Caco-2 (cell line): ENCODE data around the gene CLDN20. TPM values are rescaled to one million over a fixed set of nuclear protein-coding genes. Genes with fewer than 3 reads are reported as not detected.

Source experiments
- BruUV-seq: library from RNA; stranded (reverse); fragments of 400-500 nt; replicated peaks from 2 replicates; lab custom pipeline; 2021; lab: Mats Ljungman, UMichigan
- CTCF ChIA-PET: fragments of 300-600 bp; sonication (Branson Sonifier 250); formaldehyde crosslinking; loops from one replicate; lab custom pipeline; 2022; ENCODE audit warnings: antibody characterized with exemption; lab: Charles Lee
- POLR2A ChIA-PET: fragments of 300-600 bp; sonication (Branson Sonifier 250); formaldehyde crosslinking; loops from one replicate; lab custom pipeline; 2022; ENCODE audit warnings: antibody characterized with exemption; lab: Charles Lee
- DNase-seq, 2 experiments: peaks; one replicate each; pipeline versions ENCODE4 v3.0.0 to v3.0.0-alpha.2; 2020 to 2022
- H3K27me3 ChIP-seq: replicated peaks from 2 replicates; pipeline ENCODE4 v1.6.0; 2011; ENCODE audit warnings: low read length; ENCODE audit not compliant: control insufficient read depth, insufficient read depth
- H3K36me3 ChIP-seq: 2 replicates; pipeline ENCODE4 v1.5.1; 2011; ENCODE audit warnings: low read length; ENCODE audit not compliant: control insufficient read depth, insufficient read depth
- H3K4me1 ChIP-seq: fragments of 250-450 bp; sonication (Bioruptor Pico); 2 replicates; pipeline ENCODE4 v1.5.1; 2020; ENCODE audit warnings: mild to moderate bottlenecking
- H3K4me3 ChIP-seq: 2 replicates; pipeline ENCODE4 v1.5.1; 2011; ENCODE audit warnings: low read depth, mild to moderate bottlenecking, control low read depth, low read length
- H3K9me3 ChIP-seq: fragments of 250-450 bp; sonication (Bioruptor Pico); 2 replicates; pipeline ENCODE4 v1.5.1; 2020; ENCODE audit warnings: mild to moderate bottlenecking, moderate library complexity
- H3K27ac Mint-ChIP-seq: one replicate; pipeline ENCODE4 v1.8.0; 2022; ENCODE audit warnings: mixed read lengths; ENCODE audit not compliant: unreplicated experiment
- H3K27me3 Mint-ChIP-seq: one replicate; pipeline ENCODE4 v1.8.0; 2022; ENCODE audit warnings: mixed read lengths; ENCODE audit not compliant: insufficient read depth, unreplicated experiment
- H3K36me3 Mint-ChIP-seq: one replicate; pipeline ENCODE4 v1.8.0; 2022; ENCODE audit warnings: mild to moderate bottlenecking, mixed read lengths; ENCODE audit not compliant: insufficient read depth, unreplicated experiment
- H3K4me1 Mint-ChIP-seq: one replicate; pipeline ENCODE4 v1.8.0; 2022; ENCODE audit warnings: low read depth, mixed read lengths; ENCODE audit not compliant: unreplicated experiment
- H3K4me3 Mint-ChIP-seq: one replicate; pipeline ENCODE4 v1.8.0; 2022; ENCODE audit warnings: mild to moderate bottlenecking, moderate library complexity, mixed read lengths; ENCODE audit not compliant: unreplicated experiment
- H3K9me3 Mint-ChIP-seq: one replicate; pipeline ENCODE4 v1.8.0; 2022; ENCODE audit warnings: mixed read lengths; ENCODE audit not compliant: unreplicated experiment
- intact Hi-C: fragments of 100-400 bp; cut with micrococcal nuclease; formaldehyde crosslinking; loops from one replicate; pipeline ENCODE4 v1.10.0; 2022; ENCODE audit not compliant: unreplicated experiment
- total RNA-seq: library from RNA; stranded (reverse); gene quantifications from 2 replicates; pipeline ENCODE4 v1.2.3, GENCODE V29; 2022
- TF ChIP-seq, protein P1 (sequence below), 2 experiments: fragments of 200-600 bp in 1 of 2; IDR thresholded peaks; 1 replicate in 1 of 2; 2 replicates in 1 of 2; pipeline versions ENCODE4 v1.5.1 to v1.8.0; 2011 to 2022; ENCODE audit warnings: antibody characterized with exemption in 1 of 2, control low read depth in 1 of 2, inconsistent platforms in 1 of 2, low read depth in 1 of 2, low read length in 1 of 2, mild to moderate bottlenecking in 1 of 2, moderate library complexity in 1 of 2; ENCODE audit not compliant: insufficient read depth in 1 of 2, severe bottlenecking in 1 of 2, unreplicated experiment in 1 of 2

Gene CLDN20
- total RNA-seq, 1 experiment from 2014 or later, result not detected

GRCh38 chr6:155232848-155233247 is 31.0 kb upstream of the CLDN20 start:
- intact Hi-C loops, result no loop called here
- TF ChIP-seq, protein P1, sequence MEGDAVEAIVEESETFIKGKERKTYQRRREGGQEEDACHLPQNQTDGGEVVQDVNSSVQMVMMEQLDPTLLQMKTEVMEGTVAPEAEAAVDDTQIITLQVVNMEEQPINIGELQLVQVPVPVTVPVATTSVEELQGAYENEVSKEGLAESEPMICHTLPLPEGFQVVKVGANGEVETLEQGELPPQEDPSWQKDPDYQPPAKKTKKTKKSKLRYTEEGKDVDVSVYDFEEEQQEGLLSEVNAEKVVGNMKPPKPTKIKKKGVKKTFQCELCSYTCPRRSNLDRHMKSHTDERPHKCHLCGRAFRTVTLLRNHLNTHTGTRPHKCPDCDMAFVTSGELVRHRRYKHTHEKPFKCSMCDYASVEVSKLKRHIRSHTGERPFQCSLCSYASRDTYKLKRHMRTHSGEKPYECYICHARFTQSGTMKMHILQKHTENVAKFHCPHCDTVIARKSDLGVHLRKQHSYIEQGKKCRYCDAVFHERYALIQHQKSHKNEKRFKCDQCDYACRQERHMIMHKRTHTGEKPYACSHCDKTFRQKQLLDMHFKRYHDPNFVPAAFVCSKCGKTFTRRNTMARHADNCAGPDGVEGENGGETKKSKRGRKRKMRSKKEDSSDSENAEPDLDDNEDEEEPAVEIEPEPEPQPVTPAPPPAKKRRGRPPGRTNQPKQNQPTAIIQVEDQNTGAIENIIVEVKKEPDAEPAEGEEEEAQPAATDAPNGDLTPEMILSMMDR (IDR thresholded peaks at IDR 0.05; ENCODE audit: insufficient read depth in 1 of 2, low read depth in 1 of 2, low read length in 1 of 2, severe bottlenecking in 1 of 2, unreplicated experiment in 1 of 2), result no peak
- Mint-ChIP-seq H3K9me3 (peaks cover 18% of the 10 kb centered on the region), H3K27me3 (no peaks in the 10 kb centered on the region), H3K4me1 (no peaks in the 10 kb centered on the region), H3K27ac (no peak overlapping the region), H3K36me3 (no peaks in the 10 kb centered on the region), H3K4me3 (no peak overlapping the region)
- Histone ChIP-seq H3K27me3 (no peaks in the 10 kb centered on the region), H3K36me3 (no peaks in the 10 kb centered on the region), H3K4me3 (no peak overlapping the region), H3K4me1 (no peaks in the 10 kb centered on the region), H3K9me3 (peaks cover 10% of the 10 kb centered on the region; the same call in 1 of the 2 replicates)
- DNase-seq, result no peak
- ChIA-PET CTCF (no interaction called here), POLR2A (no interaction called here)
- no TSS peak for BruUV-seq

DNA sequence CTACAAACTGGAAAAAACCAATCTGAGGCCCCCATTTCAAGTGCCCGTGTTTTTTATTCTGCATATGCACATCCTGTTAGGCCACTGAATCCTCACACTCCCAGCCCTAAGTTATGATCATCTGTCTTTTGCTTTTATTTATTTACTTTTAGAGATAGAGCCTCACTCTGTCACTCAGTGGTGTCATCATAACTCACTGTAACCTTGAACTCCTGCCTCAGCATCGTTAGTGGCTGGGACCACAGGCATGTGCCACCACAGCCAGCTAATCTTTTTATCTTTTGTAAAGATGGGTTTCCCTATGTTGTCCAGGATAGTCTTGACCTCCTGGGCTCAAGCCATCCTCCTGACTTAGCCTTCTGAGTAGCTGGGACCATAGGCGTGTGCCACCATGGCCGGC is 29.6 kb upstream of the CLDN20 start:
- Histone ChIP-seq H3K27me3 (no peaks in the 10 kb centered on the region), H3K4me1 (no peaks in the 10 kb centered on the region), H3K36me3 (no peaks in the 10 kb centered on the region), H3K4me3 (no peak overlapping the region), H3K9me3 (peaks cover 10% of the 10 kb centered on the region; the same call in 1 of the 2 replicates)
- intact Hi-C loops, result no loop called here
- no peak overlapping the region for H3K4me3 Mint-ChIP-seq
- POLR2A ChIA-PET, result no interaction called here
- CTCF ChIA-PET, result no interaction called here
- H3K36me3 Mint-ChIP-seq, result no peaks in the 10 kb centered on the region
- no peaks in the 10 kb centered on the region for H3K27me3 Mint-ChIP-seq
- no peak for DNase-seq
- no TSS peak for BruUV-seq
- TF ChIP-seq, protein P1 (IDR thresholded peaks at IDR 0.05; ENCODE audit: insufficient read depth in 1 of 2, low read depth in 1 of 2, low read length in 1 of 2, severe bottlenecking in 1 of 2, unreplicated experiment in 1 of 2), result no peak
- peaks cover 29% of the 10 kb centered on the region for H3K9me3 Mint-ChIP-seq
- H3K4me1 Mint-ChIP-seq, result no peaks in the 10 kb centered on the region
- no peak overlapping the region for H3K27ac Mint-ChIP-seq

- no peaks in the 10 kb centered on the region for H3K36me3 Mint-ChIP-seq
- H3K9me3 Mint-ChIP-seq, result peaks cover 29% of the 10 kb centered on the region
- intact Hi-C loops, result no loop called here
- H3K27ac Mint-ChIP-seq, result no peak overlapping the region
- ChIA-PET POLR2A (no interaction called here), CTCF (no interaction called here)
- Histone ChIP-seq H3K9me3 (peaks cover 10% of the 10 kb centered on the region; the same call in 1 of the 2 replicates), H3K4me1 (no peaks in the 10 kb centered on the region), H3K36me3 (no peaks in the 10 kb centered on the region), H3K4me3 (no peak overlapping the region), H3K27me3 (no peaks in the 10 kb centered on the region)
- H3K4me1 Mint-ChIP-seq, result no peaks in the 10 kb centered on the region
- no peak overlapping the region for H3K4me3 Mint-ChIP-seq
- no peak for DNase-seq
- BruUV-seq, result no TSS peak
- TF ChIP-seq, protein P1 (IDR thresholded peaks at IDR 0.05; ENCODE audit: insufficient read depth in 1 of 2, low read depth in 1 of 2, low read length in 1 of 2, severe bottlenecking in 1 of 2, unreplicated experiment in 1 of 2), result no peak
- no peaks in the 10 kb centered on the region for H3K27me3 Mint-ChIP-seq
Observed at GRCh38 chr6:155234687-155235086, 29.1 kb upstream of the CLDN20 start.
